Astrocyte (in vitro differentiated cells and primary cell): Measurements from ENCODE around the gene NUAK2.

Experiments used
- CTCF ChIP-seq: IDR thresholded peaks from 2 replicates; pipeline ENCODE4 v1.5.1; 2011; ENCODE audit warnings: low read depth, mild to moderate bottlenecking, inconsistent platforms, low read length, moderate library complexity; ENCODE audit not compliant: insufficient read depth
- EZH2 ChIP-seq: IDR thresholded peaks from 2 replicates; pipeline ENCODE4 v1.6.1; 2012; ENCODE audit warnings: mild to moderate bottlenecking, low read length, inconsistent platforms; ENCODE audit not compliant: insufficient read depth

GRCh38 chr1:205338011-205338410 is 16.5 kb upstream of the NUAK2 start:
- TF ChIP-seq EZH2, result no peak
- no peak for TF ChIP-seq CTCF
